K562 (cell line): ENCODE data around the gene APEX1.

Experiments used
- CBX5 ChIP-seq: IDR thresholded peaks from 2 replicates; pipeline ENCODE4 v1.6.1; 2014; ENCODE audit warnings: low read depth, borderline replicate concordance
- DPF2 ChIP-seq: fragments of 450-650 bp; IDR thresholded peaks from 2 replicates; pipeline ENCODE4 v1.6.1; 2016
- EZH2 ChIP-seq: IDR thresholded peaks from 2 replicates; pipeline ENCODE4 v1.6.1; 2012; ENCODE audit warnings: low read depth, mild to moderate bottlenecking, inconsistent platforms, low read length, borderline replicate concordance
- POLR2A ChIP-seq: fragments of 450-650 bp; conservative IDR thresholded peaks from 2 replicates; pipeline ENCODE4 v1.6.1; 2016
- POLR2AphosphoS5 ChIP-seq: IDR thresholded peaks from 2 replicates; pipeline ENCODE4 v1.6.1; 2011; ENCODE audit warnings: mild to moderate bottlenecking, low read depth, low read length, moderate library complexity; ENCODE audit not compliant: control insufficient read depth, insufficient read depth
- SIN3A ChIP-seq, 2 experiments: fragments of 150-350 bp in 1 of 2; IDR thresholded peaks; 2 replicates each; pipeline ENCODE4 v1.6.1; 2011 to 2016; ENCODE audit warnings: borderline replicate concordance in 2 of 2, low read depth in 2 of 2, low read length in 2 of 2, mild to moderate bottlenecking in 2 of 2, moderate library complexity in 2 of 2; ENCODE audit not compliant: control insufficient read depth in 1 of 2
- SMARCC2 ChIP-seq: fragments of 450-650 bp; IDR thresholded peaks from 2 replicates; pipeline ENCODE4 v1.6.1; 2017; ENCODE audit warnings: antibody characterized with exemption, moderate library complexity, mild to moderate bottlenecking, low read depth
- SUPT5H ChIP-seq: fragments of 450-650 bp; IDR thresholded peaks from 2 replicates; pipeline ENCODE4 v1.6.1; 2016
- TCF3 ChIP-seq: sonication (generic); formaldehyde crosslinking; IDR thresholded peaks from 2 replicates; pipeline ENCODE4 v1.4.0; 2020; ENCODE audit warnings: mild to moderate bottlenecking, missing genetic modification reagents
- TRIM28 ChIP-seq: fragments of 450-650 bp; IDR thresholded peaks from 2 replicates; pipeline ENCODE4 v1.6.1; 2017
- TF ChIP-seq, protein P1 (sequence below): fragments of 450-650 bp; formaldehyde crosslinking; IDR thresholded peaks from 2 replicates; pipeline ENCODE4 v1.4.0; 2020; ENCODE audit warnings: mild to moderate bottlenecking, moderate library complexity
- TF ChIP-seq, protein P2 (sequence below), 3 experiments: IDR thresholded peaks in 2 of 3; conservative IDR thresholded peaks in 1 of 3; 2 replicates each; pipeline ENCODE4 v1.5.1; 2011 to 2012; ENCODE audit warnings: low read length in 3 of 3, mild to moderate bottlenecking in 3 of 3, control low read depth in 2 of 3, improper control_type of control experiment in 1 of 3, inconsistent platforms in 1 of 3, low read depth in 1 of 3, mixed read lengths in 1 of 3, moderate library complexity in 1 of 3; ENCODE audit not compliant: insufficient read depth in 2 of 3

DNA sequence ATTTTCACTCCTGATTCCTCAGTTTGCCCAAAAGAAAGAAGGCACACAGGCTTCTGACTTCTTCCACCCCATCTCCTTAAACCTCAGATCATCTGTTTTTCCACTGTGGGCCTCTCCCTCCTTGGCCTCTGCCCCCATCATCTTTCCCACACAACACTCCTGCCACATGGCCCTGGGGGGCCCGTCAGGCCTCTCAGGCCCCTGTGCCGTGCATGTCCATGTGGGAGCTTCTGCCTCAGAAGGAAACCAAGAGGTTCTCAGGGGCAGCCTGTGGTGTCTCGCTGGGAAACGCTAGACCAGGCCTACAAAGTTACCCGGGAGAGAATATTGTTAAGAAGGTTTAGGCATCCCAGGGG, 27.0 kb upstream of the APEX1 start:
- TF ChIP-seq POLR2A = no peak
- TF ChIP-seq SIN3A (IDR thresholded peaks at IDR 0.05; ENCODE audit: borderline replicate concordance in 2 of 2, control insufficient read depth in 1 of 2, low read depth in 2 of 2, low read length in 2 of 2) = no peak
- TF ChIP-seq, protein P1, sequence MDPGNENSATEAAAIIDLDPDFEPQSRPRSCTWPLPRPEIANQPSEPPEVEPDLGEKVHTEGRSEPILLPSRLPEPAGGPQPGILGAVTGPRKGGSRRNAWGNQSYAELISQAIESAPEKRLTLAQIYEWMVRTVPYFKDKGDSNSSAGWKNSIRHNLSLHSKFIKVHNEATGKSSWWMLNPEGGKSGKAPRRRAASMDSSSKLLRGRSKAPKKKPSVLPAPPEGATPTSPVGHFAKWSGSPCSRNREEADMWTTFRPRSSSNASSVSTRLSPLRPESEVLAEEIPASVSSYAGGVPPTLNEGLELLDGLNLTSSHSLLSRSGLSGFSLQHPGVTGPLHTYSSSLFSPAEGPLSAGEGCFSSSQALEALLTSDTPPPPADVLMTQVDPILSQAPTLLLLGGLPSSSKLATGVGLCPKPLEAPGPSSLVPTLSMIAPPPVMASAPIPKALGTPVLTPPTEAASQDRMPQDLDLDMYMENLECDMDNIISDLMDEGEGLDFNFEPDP (CRISPR knock-in tag) = no peak
- no peak for TF ChIP-seq EZH2
- TF ChIP-seq SUPT5H = no peak
- no peak for TF ChIP-seq TRIM28
- no peak for TF ChIP-seq DPF2
- no peak for TF ChIP-seq CBX5
- TF ChIP-seq, protein P2, sequence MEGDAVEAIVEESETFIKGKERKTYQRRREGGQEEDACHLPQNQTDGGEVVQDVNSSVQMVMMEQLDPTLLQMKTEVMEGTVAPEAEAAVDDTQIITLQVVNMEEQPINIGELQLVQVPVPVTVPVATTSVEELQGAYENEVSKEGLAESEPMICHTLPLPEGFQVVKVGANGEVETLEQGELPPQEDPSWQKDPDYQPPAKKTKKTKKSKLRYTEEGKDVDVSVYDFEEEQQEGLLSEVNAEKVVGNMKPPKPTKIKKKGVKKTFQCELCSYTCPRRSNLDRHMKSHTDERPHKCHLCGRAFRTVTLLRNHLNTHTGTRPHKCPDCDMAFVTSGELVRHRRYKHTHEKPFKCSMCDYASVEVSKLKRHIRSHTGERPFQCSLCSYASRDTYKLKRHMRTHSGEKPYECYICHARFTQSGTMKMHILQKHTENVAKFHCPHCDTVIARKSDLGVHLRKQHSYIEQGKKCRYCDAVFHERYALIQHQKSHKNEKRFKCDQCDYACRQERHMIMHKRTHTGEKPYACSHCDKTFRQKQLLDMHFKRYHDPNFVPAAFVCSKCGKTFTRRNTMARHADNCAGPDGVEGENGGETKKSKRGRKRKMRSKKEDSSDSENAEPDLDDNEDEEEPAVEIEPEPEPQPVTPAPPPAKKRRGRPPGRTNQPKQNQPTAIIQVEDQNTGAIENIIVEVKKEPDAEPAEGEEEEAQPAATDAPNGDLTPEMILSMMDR (IDR thresholded peaks at IDR 0.05 in 2 of 3, conservative IDR thresholded peaks at IDR 0.05 in 1 of 3; ENCODE audit: insufficient read depth in 2 of 3, low read depth in 1 of 3, low read length in 3 of 3) = no peak
- TF ChIP-seq SMARCC2 = no peak
- TF ChIP-seq POLR2AphosphoS5 = no peak
- TF ChIP-seq TCF3 (CRISPR knock-in tag) = no peak
